GM21786 (cell line): ENCODE measurements around the gene USP13.
A peak's percentile ranks its signal among the peaks of the same experiment; 100 is the strongest.
"Not testable (repeated sequence)": the region's sequence is repeated elsewhere in the genome, so short reads cannot be mapped to it uniquely, and the experiment has no call there.

Source experiments
- ATAC-seq: cut with Tn5 transposase; IDR thresholded peaks from one replicate; pipeline ENCODE4 v1.9.1; 2021; ENCODE audit not compliant: unreplicated experiment

The USP13 gene, protein sequence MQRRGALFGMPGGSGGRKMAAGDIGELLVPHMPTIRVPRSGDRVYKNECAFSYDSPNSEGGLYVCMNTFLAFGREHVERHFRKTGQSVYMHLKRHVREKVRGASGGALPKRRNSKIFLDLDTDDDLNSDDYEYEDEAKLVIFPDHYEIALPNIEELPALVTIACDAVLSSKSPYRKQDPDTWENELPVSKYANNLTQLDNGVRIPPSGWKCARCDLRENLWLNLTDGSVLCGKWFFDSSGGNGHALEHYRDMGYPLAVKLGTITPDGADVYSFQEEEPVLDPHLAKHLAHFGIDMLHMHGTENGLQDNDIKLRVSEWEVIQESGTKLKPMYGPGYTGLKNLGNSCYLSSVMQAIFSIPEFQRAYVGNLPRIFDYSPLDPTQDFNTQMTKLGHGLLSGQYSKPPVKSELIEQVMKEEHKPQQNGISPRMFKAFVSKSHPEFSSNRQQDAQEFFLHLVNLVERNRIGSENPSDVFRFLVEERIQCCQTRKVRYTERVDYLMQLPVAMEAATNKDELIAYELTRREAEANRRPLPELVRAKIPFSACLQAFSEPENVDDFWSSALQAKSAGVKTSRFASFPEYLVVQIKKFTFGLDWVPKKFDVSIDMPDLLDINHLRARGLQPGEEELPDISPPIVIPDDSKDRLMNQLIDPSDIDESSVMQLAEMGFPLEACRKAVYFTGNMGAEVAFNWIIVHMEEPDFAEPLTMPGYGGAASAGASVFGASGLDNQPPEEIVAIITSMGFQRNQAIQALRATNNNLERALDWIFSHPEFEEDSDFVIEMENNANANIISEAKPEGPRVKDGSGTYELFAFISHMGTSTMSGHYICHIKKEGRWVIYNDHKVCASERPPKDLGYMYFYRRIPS

DNA sequence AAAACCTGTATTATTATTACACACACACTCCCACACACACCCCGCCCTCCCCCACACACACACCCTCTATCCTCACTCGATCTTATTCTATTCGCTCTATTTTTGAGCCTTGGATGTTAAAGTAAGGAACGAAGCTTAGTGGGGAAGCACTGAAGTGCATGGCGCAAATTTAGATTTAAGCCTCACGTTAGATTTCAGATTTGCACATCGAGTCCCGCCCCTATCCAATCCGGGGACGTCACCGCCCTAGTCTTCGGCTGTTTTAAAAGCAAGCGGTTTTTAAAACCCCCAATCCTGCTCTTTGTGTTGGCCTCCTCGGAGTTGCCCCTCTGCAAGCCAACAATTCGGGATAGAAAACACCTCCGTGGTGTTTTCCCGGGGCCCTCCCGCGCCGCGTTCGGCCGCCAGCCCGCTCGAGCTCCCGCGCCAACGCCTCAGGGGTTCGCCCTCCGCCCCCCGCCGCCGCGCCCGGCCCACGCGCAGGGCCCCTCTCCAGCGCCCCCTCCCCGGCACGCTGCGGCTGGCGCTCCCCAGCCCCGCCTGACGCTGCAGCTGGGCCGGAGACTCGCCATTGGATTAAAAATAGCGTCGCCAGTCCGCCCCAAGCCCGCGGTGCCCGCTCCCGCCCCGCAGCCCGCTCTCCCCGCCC, at the start of gene USP13:
Gene USP13 (plus strand): TSS at position 594 of the 649 bp plus-strand sequence. CDS start 186 bp downstream, outside the sequence.
- ATAC-seq = peak; percentile 55

DNA sequence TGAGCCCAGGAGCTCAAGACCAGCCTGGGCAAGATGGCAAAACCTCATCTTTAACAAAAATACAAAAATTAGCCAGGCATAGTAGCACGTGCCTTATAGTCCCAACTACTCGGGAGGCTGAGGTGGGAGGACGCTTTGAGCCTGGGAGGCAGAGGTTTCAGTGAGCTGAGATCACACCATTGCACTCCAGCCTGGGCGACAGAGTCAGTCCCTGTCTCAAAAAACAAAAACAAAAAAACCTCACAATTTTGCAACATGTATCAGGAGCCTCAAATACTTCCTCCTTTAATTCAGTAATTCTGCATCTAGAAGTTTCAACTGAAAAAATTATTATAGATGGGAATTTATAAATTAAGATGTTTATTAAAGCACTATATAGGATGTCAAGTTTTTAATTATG, 49.5 kb upstream of the USP13 start:
- no peak for ATAC-seq

DNA sequence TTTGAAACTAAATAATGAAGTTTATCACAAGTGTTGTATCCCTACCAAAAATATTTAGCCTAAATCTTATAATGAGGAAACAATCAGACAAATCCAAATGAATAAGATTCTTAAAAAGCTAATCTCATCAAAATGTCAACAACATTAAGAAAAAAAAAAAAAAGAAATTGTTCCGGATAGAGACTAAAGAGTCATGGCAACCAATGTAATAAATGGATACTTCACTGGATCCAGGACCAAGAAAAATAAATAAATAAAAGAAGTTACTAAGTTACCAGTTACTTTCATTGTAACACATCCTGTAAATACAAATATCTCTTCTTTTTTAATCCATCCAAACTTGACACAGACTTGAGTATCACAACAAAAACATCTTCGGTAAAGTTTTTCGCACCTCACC, 49.0 kb upstream of the USP13 start:
- no peak for ATAC-seq

GRCh38 chr3:179604321-179605078, 48.3 kb upstream of the USP13 start, which contains the start of the genes MRPL47 and NDUFB5:
TSS of gene MRPL47 (minus strand) at chr3:179604638. CDS start at chr3:179604624, 14 bp downstream.
TSS of gene NDUFB5 (plus strand) at chr3:179604794. CDS start at chr3:179604816, 22 bp downstream.
- peak; percentile 97 for ATAC-seq

DNA sequence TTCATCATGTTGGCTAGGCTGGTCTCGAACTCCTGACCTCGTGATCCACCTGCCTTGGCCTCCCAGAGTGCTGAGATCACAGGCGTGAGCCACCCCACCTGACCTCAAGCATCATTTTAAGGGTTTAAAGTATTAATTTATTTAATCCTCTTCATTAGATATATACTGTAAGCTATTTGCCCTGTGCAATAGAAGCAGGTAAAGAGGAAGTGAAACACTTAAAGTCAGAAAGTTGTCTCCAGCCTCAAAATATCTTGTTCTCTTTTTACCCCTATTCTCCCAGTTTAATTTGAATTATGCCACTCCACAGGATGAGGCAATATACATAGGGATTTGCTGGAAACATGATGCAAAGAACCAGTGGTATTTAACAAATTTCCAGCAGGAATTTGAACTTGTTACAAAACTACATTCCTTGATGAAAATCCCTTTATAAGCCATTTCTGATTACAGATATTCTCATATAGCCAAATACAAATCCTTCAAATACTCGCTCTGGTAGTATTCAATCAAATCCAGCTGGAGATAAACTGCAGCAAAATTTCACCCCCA, 46.2 kb upstream of the USP13 start:
- ATAC-seq = no peak

- peak; percentile 57 for ATAC-seq
These were observed 43.7 kb upstream of the USP13 start for GRCh38 chr3:179608931-179609720.

DNA sequence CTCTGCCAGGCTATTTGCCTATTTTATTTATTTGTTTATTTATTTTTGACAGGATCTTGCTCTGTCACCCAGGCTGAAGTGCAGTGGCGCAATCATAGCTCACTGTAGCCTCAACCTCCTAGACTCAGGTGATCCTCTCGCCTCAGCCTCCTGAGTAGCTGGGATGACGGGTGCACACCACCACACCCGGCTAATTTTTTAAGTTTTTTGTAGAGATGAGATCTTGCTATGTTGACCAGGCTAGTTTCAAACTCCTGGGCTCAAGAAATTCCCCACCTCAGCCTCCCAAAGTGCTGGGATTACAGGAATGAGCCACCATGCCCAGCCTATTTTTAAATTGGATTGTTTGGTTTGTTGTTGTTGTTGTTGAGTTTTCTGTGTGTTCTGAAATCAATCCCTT, 42.8 kb upstream of the USP13 start:
- ATAC-seq = no peak

- no peak for ATAC-seq
These were observed 39.0 kb upstream of the USP13 start for GRCh38 chr3:179613807-179614206.

DNA sequence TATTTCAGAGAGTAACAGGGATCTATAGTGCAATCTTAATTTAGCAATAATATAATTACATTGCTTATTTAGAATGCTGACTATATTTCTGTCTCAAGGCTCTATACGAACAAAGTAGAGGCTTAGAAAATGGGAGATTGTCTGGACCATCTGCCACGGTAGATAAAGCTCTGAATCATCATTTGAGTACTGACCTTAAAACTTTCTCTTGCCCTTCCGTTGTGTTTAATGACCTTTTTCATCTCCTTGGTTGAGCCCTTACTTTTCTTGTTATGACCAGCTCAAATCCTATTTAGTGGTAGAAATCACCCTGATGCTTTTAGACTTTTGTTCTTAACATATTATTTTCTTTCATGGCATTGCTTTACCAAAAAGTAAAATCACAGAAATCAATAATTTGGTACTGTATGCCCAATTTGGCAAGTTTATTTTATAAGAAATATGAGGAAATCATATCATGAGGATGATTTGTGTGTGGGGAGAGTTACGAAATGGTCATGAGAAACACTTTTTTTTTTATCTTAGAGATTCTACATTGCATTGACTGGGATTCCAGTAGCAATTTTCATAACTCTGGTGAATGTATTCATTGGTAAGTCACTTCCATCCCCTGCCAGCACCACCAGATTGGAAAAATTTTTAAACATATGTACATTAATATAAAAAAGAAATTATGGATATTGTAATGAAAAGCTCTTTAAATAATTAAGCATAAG, 37.2 kb upstream of the USP13 start:
- no peak for ATAC-seq

GRCh38 chr3:179622023-179622422, 30.8 kb upstream of the USP13 start:
- ATAC-seq = no peak

DNA sequence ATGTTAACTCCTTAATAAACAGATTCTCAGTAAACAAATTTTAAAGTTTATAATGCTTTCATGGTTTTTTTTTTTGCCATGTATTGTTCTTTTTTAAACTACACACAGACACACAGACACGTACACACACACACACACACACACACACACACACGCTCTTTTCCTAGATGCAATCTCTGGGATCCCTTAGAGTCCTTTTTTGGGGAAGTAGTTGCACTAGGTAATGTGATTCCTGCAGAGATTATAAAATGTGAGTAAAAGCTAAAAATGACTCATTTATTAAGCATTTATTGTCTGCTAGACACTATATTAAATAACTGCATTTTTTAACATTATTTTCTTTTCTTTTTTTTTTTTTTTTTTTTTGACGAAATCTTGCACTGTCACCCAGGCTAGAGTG, 28.4 kb upstream of the USP13 start:
- ATAC-seq = no peak

GRCh38 chr3:179630753-179631451, 21.9 kb upstream of the USP13 start:
- no peak for ATAC-seq

DNA sequence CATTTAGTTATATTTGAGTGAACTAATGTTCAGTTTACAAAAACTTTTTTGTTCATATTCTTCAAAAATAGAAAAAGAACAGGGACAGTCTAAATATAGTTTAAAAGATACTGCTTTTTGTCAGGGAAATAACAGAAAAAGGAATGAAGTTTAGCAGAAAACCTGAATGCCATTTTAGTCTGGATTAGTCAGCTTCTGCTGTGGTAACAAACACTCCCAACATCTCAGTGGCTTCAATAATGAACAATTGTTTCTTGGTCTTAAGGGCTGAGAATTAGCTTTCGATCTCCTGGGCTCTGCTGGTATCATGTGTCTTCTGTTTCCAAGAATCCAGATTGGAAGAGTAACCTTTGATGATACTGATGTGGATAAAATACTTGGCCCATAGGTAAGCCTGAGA, 12.4 kb upstream of the USP13 start:
- no peak for ATAC-seq

DNA sequence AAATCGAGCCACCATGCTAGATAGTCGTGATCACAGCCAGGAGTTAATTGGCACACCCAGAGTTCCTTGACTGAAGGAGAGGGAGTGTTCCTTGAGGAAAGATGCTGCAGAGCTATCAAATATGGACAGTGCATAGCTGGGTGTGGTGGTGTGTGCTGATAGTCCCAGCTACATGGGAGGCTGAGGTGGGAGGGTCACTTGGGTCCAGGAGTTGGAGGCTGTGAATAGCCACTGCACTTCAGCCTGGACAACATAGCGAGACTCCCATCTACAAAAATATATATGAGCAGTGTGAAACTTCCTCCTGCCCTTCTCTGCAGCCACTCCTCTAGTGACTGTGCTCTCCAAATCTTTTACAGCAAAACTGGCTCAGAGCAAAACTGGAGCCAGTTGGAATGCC, 10.0 kb upstream of the USP13 start:
- no peak for ATAC-seq

DNA sequence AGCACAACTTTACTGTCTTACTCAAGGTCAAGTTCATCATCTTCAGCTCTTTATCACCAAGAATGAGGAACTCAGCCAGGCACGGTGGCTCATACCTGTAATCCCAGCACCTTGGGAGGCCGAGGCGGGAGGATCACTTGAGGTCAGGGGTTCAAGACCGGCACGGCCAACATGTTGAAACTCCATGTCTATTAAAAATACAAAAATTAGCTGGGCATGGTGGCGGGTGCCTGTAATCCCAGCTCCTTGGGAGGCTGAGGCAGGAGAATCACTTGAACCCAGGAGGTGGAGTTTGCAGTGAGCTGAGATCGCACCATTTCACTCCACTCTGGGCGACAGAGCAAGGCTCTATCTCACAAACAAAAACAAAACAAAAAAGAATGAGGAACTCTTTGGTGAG, 9.0 kb upstream of the USP13 start:
- not testable (repeated sequence) for ATAC-seq

GRCh38 chr3:179646177-179646576, 6.7 kb upstream of the USP13 start:
- ATAC-seq = no peak

- ATAC-seq = no peak
These were observed 973 bp upstream of the USP13 start for GRCh38 chr3:179651687-179652446.
